NCI-H128 (cell line): ENCODE measurements around the gene ZNF566.

Source experiments
- DNase-seq: peaks from one replicate; lab custom pipeline; 2025; ENCODE audit not compliant: unreplicated experiment; lab: John Stamatoyannopoulos, UW

The ZNF566 gene

GRCh38 chr19:36449059-36449670 lies 40.2 kb downstream of the ZNF566 start:
- no peak for DNase-seq

- DNase-seq, result no peak
These were observed 48.0 kb downstream of the ZNF566 start for GRCh38 chr19:36441339-36441738.

GRCh38 chr19:36436531-36436930 lies 52.8 kb downstream of the ZNF566 start:
- no peak for DNase-seq

GRCh38 chr19:36423925-36424324 lies 65.4 kb downstream of the ZNF566 start:
- no peak for DNase-seq

GRCh38 chr19:36421749-36422481 lies 67.4 kb downstream of the ZNF566 start:
- DNase-seq, result no peak

- DNase-seq, result no peak
These were observed 68.2 kb downstream of the ZNF566 start for GRCh38 chr19:36420961-36421748.

GRCh38 chr19:36418287-36419001 lies 70.9 kb downstream of the ZNF566 start, which contains the start of gene ZFP82:
ZFP82 (minus strand) TSS chr19:36418644; CDS start chr19:36409789, 8,855 bp downstream.
- peak; percentile 69 for DNase-seq

GRCh38 chr19:36417752-36418286 lies 71.5 kb downstream of the ZNF566 start:
- no peak for DNase-seq

GRCh38 chr19:36409841-36410240 lies 79.5 kb downstream of the ZNF566 start:
- no peak for DNase-seq

GRCh38 chr19:36408101-36408500 lies 81.3 kb downstream of the ZNF566 start:
- DNase-seq, result no peak

GRCh38 chr19:36404498-36404897 lies 84.9 kb downstream of the ZNF566 start:
- no peak for DNase-seq

- DNase-seq, result no peak
These were observed 87.9 kb downstream of the ZNF566 start for GRCh38 chr19:36401475-36401874.

GRCh38 chr19:36398571-36398970 lies 90.8 kb downstream of the ZNF566 start:
- no peak for DNase-seq
